SK-N-SH treated with all-trans-retinoic acid at 6 μM for 48 hours (cell line): ENCODE data around the gene CYLD.

Experiments
- ARNTL ChIP-seq: fragments of 450-650 bp; formaldehyde crosslinking; IDR thresholded peaks from 2 replicates; pipeline ENCODE4 v1.5.0; 2020; ENCODE audit warnings: low read depth, mild to moderate bottlenecking, moderate library complexity, borderline replicate concordance
- BACH2 ChIP-seq: fragments of 250-450 bp; sonication (Bioruptor Pico); IDR thresholded peaks from 2 replicates; pipeline ENCODE4 v1.9.0; 2021; ENCODE audit warnings: mild to moderate bottlenecking, borderline replicate concordance
- CREB5 ChIP-seq: fragments of 250-450 bp; sonication (Bioruptor Pico); IDR thresholded peaks from 2 replicates; pipeline ENCODE4 v1.5.1; 2020; ENCODE audit warnings: low read depth, mild to moderate bottlenecking, moderate library complexity
- CSRNP3 ChIP-seq: fragments of 250-450 bp; sonication (Bioruptor Pico); IDR thresholded peaks from 2 replicates; pipeline ENCODE4 v1.5.1; 2021; ENCODE audit warnings: mild to moderate bottlenecking, moderate library complexity
- PATZ1 ChIP-seq: fragments of 250-450 bp; sonication (Bioruptor Pico); IDR thresholded peaks from 2 replicates; pipeline ENCODE4 v1.8.0; 2020; ENCODE audit warnings: mild to moderate bottlenecking, moderate library complexity, borderline replicate concordance
- RARB ChIP-seq: fragments of 250-450 bp; sonication (Bioruptor Pico); IDR thresholded peaks from 2 replicates; pipeline ENCODE4 v1.8.0; 2021; ENCODE audit warnings: mild to moderate bottlenecking, moderate library complexity
- TCF4 ChIP-seq: fragments of 250-450 bp; sonication (Bioruptor Pico); IDR thresholded peaks from 2 replicates; pipeline ENCODE4 v1.8.0; 2021; ENCODE audit warnings: mild to moderate bottlenecking, moderate library complexity, borderline replicate concordance
- TOX ChIP-seq: fragments of 250-450 bp; sonication (Bioruptor Pico); IDR thresholded peaks from 2 replicates; pipeline ENCODE4 v1.8.0; 2021; ENCODE audit warnings: mild to moderate bottlenecking, moderate library complexity, borderline replicate concordance
- TSHZ2 ChIP-seq: fragments of 250-450 bp; sonication (Bioruptor Pico); IDR thresholded peaks from 2 replicates; pipeline ENCODE4 v1.5.0; 2020; ENCODE audit warnings: mild to moderate bottlenecking, moderate library complexity

GRCh38 chr16:50731989-50732832, 9.7 kb upstream of the CYLD start:
- TF ChIP-seq RARB (no peak), CREB5 (CRISPR knock-in tag) (no peak), PATZ1 (CRISPR knock-in tag) (no peak), TSHZ2 (CRISPR knock-in tag) (no peak), TCF4 (CRISPR knock-in tag) (no peak), BACH2 (CRISPR knock-in tag) (no peak), TOX (CRISPR knock-in tag) (no peak), CSRNP3 (no peak), ARNTL (CRISPR knock-in tag) (no peak)
